HG02973 (cell line): ENCODE measurements around the gene MYZAP.
"Not testable (repeated sequence)": the region's sequence is repeated elsewhere in the genome, so short reads cannot be mapped to it uniquely, and the experiment has no call there.

Experiments used
- ATAC-seq: cut with Tn5 transposase; IDR thresholded peaks from one replicate; pipeline ENCODE4 v1.9.1; 2021; ENCODE audit warnings: moderate library complexity; ENCODE audit not compliant: unreplicated experiment

Gene MYZAP

GRCh38 chr15:57591237-57591821 lies 375 bp upstream of the MYZAP start:
- ATAC-seq = no peak

- ATAC-seq = no peak
These were observed 722 bp downstream of the MYZAP start for GRCh38 chr15:57592426-57592825.

GRCh38 chr15:57592836-57593420 lies 1.2 kb downstream of the MYZAP start:
- no peak for ATAC-seq

DNA sequence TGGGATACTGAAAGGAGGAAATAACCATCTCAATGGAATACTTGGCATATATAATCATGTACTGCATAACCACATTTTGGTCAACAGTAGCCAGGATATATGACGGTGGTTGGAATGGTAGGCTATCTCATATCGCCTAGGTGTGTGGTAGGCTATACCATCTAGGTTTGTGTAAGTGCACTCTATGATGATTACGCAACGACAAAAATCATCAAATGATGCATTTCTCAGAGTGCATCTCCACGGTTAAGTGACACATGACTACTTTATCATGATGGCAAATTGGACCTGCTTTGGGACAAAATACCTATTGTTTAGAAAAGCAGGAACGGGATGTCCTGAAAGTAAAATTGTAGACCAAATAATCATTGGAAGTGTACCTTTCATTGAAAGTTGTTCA lies 2.8 kb downstream of the MYZAP start:
- ATAC-seq = no peak

DNA sequence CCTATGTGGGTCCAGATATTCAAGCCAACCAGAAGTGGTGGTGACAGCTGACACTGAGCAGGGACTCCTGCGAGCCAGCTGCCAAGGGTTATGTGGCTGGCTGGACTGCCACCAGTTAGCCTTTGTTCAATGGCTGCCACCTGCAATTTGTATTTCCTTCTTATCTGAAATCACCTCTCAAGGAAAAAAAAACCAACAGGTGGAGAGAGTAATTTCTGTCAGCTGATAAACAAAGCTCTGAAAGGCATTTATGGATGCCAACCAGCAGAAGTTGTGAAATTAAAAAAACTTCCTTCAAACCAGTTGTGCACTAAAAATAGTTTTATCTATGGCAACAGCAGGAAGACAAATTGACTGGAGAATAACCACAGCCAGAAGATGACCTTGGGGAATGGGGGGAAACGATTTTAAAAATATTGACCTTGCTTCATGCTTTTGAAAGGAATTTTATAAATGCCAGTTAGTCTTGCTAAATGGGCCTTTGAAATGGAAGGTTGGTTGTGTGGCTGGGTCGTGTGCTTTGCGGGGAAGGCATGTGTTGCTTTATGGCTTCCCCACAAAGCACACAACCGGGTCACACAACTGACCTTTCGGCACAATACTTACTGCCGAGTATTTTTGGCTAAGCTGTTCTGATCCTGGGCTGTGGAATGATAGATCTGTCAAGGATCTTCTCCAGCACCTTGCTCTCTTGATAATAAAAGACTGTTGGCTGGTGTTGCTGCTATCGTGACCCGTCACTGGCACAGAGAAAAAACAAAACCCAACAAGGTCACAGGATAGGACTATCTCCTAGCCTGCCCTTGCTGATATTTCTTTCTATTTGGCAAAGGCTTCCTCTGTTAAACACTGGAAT lies 3.5 kb downstream of the MYZAP start:
- ATAC-seq = no peak

- ATAC-seq = no peak
These were observed 4.7 kb downstream of the MYZAP start for GRCh38 chr15:57596301-57596855.

- ATAC-seq = no peak
These were observed 5.3 kb downstream of the MYZAP start for GRCh38 chr15:57596978-57597377.

GRCh38 chr15:57597431-57597830 lies 5.7 kb downstream of the MYZAP start:
- ATAC-seq = no peak

DNA sequence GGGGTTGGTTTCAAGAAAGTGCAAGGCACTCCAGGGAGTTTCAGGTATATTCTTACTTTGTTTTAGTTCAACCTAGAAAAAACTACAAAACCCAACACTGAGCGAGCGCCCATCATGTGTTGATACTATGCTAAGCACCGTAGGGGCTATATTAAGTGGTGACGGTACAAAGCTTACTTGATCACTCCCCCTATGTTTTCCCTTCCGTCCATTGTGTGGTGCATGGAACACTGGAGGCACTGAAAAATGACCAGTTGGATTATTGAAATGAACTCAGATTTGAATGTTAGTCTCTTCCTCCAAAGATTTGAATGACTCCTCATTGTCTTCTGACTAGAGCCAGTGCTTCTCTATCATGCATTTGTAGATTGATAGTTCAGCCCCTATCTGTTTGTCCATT lies 6.6 kb downstream of the MYZAP start:
- ATAC-seq = no peak

DNA sequence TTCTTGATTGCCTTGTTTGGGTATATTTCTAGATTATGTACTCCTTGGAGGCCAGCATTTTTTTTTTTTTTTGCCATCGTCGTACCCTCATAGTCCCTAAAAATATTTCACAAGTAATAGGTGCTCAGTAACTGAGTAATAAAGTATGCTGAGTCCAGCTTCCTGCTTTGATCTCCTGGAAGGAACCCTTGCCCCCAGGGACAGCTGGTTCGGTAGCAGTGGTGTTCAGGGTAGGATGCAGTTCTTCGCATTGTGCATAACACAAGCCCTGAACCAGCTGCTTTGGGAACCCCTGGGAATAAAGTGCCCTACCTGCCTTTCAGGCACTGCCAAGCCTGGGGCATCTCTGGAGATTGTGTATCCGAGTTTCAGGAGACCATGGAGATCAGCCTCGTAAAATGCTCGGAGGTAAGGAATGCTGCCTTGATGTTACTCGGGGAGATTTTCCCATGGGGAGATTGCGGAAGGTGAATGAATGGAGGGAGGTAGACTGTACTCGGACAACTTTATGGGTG lies 7.6 kb downstream of the MYZAP start:
- no peak for ATAC-seq

- ATAC-seq = no peak
These were observed 8.5 kb downstream of the MYZAP start for GRCh38 chr15:57600197-57600596.

- no peak for ATAC-seq
These were observed 12.8 kb downstream of the MYZAP start for GRCh38 chr15:57604507-57604906.

DNA sequence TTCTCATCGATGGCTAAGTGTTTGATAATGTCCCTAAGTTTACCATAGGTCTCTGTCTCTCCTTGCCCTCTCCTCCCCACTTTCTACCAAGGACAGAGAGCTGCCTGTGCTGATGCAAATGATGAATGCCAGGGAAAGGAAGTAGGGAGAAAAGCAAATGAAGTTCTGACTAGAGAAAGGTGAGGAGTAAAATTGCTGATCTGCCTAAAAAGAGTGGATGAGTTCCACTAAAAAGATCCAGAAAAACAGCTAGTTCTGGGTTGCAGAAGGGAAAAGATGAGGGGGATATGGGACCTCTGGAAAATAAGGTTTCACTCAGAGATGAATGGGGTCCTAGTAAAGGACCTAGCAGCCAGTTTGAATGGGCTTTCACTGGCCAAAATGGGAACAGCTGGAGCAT lies 13.8 kb downstream of the MYZAP start:
- no peak for ATAC-seq

GRCh38 chr15:57606048-57606447 lies 14.3 kb downstream of the MYZAP start:
- no peak for ATAC-seq

- no peak for ATAC-seq
These were observed 15.1 kb downstream of the MYZAP start for GRCh38 chr15:57606816-57607215.

GRCh38 chr15:57607570-57608000 lies 15.9 kb downstream of the MYZAP start:
- no peak for ATAC-seq

DNA sequence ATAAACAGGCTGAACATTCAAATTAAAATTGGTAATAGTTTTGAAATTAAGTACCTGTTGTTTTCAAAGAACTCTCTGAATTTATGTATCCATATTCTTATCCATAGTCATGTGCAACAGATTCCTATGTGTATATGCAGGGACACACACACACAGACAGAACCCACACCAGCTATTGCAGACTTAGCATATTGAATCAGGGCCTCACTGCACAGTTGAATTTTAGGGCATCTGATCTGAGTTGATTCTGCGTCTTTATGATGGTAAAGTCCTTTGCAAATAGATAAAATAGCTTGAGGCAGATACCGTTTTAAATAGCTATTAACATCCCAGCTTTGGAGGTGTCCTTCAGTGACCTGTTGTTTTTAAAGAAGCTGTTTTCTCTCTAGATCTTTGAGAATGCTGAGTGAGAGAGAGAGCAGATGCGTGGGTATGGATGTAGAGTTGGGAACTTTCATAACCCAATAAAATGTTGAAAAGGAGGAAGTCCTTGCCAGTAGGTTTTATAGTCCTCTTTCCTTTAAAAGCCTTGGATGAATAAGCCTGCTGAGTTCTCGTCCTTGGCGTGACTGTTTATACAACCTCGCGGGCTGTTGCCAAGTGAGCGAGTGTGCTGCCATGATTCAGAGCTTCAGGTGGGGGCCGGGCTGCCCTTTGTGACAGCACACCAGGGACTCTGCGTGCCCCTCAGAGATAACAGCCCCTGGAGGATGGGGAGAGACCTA lies 18.3 kb downstream of the MYZAP start:
- no peak for ATAC-seq

- no peak for ATAC-seq
These were observed 19.4 kb downstream of the MYZAP start for GRCh38 chr15:57611123-57611522.

DNA sequence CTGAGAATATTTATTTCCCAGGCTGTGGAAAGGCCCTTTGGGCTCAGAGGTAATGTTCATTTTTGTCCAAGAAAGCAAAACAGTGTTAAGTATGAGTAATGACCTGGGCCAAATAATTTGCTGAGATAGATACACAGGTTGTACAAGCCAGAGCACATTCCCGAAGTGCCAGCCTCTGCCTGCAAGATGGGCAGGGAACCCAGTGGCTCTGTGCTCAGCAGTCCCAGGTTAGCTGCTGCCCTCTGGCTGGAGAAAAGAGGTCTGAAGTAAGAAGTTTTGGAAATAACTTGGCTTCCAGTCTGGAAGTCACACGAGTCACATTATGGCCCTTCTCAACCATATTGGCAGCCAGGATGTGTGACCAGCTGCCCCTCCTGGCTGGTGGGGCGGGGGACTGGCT lies 20.2 kb downstream of the MYZAP start:
- no peak for ATAC-seq

GRCh38 chr15:57614241-57614640 lies 22.5 kb downstream of the MYZAP start:
- ATAC-seq = no peak

DNA sequence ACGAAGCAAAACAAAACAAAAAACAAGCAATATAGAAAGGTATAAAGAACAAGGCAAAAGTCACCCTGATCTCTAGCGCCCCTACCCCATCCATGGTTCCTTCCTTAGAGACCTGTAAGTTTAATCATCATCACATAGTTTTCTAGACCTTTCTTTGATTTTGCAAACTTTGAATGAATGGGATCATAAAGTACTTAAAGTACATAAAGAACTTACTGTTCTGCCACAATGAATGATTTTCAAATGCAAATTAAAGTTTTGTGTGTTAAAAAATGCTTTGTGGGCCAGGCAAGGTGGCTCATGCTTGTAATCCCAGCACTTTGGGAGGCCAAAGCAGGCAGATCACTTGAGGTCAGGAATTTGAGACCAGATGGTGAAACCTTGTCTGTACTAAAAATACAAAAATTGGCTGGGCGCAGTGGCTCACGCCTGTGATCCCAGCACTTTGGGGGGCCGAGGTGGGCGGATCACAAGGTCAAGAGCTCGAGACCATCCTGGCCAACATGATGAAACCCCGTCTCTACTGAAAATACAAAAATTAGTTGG lies 24.3 kb downstream of the MYZAP start:
- ATAC-seq = not testable (repeated sequence)
